Nephron progenitor cell (in vitro differentiated cells): ENCODE results near the gene PHC2.

Experiments used
- DNase-seq: peaks from one replicate; pipeline ENCODE4 v3.0.0; 2021
- H3K27ac Mint-ChIP-seq: 2 replicates; pipeline ENCODE4 v1.8.0; 2021; ENCODE audit warnings: mild to moderate bottlenecking, moderate library complexity, mixed read lengths
- H3K27me3 Mint-ChIP-seq: 2 replicates; pipeline ENCODE4 v1.8.0; 2021; ENCODE audit warnings: mild to moderate bottlenecking, low read depth, mixed read lengths; ENCODE audit not compliant: poor library complexity
- H3K36me3 Mint-ChIP-seq: 2 replicates; pipeline ENCODE4 v1.8.0; 2021; ENCODE audit warnings: low read depth, mixed read lengths
- H3K4me1 Mint-ChIP-seq: 2 replicates; pipeline ENCODE4 v1.8.0; 2021; ENCODE audit warnings: mixed read lengths
- H3K4me3 Mint-ChIP-seq: 2 replicates; pipeline ENCODE4 v1.8.0; 2021; ENCODE audit warnings: mild to moderate bottlenecking, moderate library complexity, mixed read lengths
- H3K9me3 Mint-ChIP-seq: 2 replicates; pipeline ENCODE4 v1.8.0; 2021; ENCODE audit warnings: mild to moderate bottlenecking, moderate library complexity, mixed read lengths
- TF ChIP-seq, protein P1 (sequence below): fragments of 200-600 bp; sonication (generic); IDR thresholded peaks from 2 replicates; pipeline ENCODE4 v1.5.0; 2021; ENCODE audit warnings: antibody characterized with exemption

PHC2 gene

DNA sequence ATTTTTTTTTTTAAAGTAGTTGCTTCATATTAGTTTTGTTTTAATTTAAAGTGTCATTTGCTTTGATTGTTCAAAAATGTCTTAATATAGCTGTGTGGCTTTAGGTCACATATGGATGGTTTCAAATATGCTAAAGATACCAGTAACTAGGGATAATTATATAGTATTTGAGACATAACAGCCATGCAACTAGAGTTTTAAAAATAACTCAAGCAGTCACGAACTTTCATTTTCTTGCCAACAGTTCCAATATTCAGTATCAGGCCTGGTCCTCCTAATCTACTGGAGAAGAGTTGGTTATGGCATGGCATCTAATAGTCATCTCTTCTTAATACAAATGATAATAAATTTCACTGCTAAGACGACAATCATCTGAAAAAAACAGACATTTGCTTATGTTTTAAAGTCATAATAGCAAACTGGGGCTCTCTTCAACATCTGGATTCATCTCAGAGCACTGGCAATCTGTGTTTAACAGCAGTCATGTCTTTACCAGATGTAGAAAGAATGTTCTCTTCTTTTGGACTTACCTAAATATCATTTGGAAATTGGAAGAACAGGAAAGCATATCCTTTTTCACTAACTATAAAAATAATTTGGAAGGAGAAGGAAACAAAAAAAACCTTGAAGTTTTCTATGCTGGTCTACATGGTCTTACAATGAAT is 85.9 kb downstream of the PHC2 start:
- Mint-ChIP-seq H3K4me1 (peaks cover 87% of the 10 kb centered on the region), H3K36me3 (peaks cover 19% of the 10 kb centered on the region), H3K27ac (no peak overlapping the region), H3K4me3 (no peak overlapping the region), H3K9me3 (no peaks in the 10 kb centered on the region), H3K27me3 (no peaks in the 10 kb centered on the region)
- TF ChIP-seq, protein P1, sequence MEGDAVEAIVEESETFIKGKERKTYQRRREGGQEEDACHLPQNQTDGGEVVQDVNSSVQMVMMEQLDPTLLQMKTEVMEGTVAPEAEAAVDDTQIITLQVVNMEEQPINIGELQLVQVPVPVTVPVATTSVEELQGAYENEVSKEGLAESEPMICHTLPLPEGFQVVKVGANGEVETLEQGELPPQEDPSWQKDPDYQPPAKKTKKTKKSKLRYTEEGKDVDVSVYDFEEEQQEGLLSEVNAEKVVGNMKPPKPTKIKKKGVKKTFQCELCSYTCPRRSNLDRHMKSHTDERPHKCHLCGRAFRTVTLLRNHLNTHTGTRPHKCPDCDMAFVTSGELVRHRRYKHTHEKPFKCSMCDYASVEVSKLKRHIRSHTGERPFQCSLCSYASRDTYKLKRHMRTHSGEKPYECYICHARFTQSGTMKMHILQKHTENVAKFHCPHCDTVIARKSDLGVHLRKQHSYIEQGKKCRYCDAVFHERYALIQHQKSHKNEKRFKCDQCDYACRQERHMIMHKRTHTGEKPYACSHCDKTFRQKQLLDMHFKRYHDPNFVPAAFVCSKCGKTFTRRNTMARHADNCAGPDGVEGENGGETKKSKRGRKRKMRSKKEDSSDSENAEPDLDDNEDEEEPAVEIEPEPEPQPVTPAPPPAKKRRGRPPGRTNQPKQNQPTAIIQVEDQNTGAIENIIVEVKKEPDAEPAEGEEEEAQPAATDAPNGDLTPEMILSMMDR = no peak
- no peak for DNase-seq

DNA sequence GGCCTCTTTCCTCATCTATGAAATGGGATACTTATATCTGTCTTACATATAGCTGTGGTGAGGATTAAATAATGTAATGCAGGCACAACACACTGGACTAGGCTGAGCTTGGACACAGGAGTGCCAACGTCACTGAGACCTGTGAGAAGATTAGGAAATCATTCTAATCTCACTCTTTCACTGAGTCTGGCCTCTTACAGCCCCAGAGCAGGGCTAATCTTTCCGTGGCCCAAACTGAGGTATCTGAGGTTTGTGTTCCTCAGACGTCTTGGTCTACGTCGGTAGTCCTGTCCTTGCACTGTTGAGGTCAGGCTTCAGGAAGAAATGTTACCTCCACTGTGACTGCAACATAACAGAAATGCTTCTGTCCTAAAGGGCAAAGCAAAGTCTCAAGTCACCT is 87.4 kb downstream of the PHC2 start:
- Mint-ChIP-seq H3K9me3 (no peaks in the 10 kb centered on the region), H3K27me3 (no peaks in the 10 kb centered on the region), H3K4me3 (peak overlapping the region; percentile 28), H3K36me3 (peaks cover 19% of the 10 kb centered on the region), H3K4me1 (peaks cover 99% of the 10 kb centered on the region), H3K27ac (peak overlapping the region; percentile 96)
- TF ChIP-seq, protein P1 = no peak
- DNase-seq = no peak

DNA sequence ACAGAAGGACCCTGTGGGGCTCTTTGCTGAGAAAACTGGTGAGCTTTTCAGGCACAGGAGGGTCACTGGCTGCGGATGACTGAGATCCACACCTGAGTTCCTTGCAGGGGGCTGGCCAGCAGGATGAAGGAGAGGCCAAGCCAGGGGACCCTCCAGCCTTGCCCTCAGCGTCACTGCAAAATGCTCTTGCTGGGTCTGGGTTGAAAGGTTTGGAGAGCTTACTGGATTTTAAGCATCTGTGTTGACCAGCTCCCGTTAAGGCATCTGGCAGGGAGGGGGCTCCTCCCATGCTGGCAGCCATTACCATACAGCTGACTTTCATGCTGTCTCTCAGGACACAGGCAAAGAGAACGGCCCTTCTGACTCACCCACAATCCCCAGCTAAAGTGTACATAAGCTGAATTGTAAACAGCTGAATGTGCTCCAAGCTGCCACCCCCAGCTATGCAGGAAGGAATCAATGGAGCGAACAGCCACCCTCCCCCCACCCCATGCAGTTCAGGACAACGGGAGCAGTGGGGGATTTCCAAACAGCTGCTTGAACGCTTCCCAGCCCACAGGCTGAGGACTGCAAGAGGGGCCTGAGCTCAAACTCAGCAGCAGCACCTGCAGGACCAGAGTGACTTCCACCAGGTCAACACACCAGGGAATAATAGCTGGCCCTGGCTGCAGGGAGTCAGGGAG is 88.7 kb downstream of the PHC2 start:
- peaks cover 99% of the 10 kb centered on the region for H3K4me1 Mint-ChIP-seq
- peak overlapping the region; percentile 90 for H3K27ac Mint-ChIP-seq
- peak; percentile 43 for DNase-seq
- no peaks in the 10 kb centered on the region for H3K9me3 Mint-ChIP-seq
- H3K36me3 Mint-ChIP-seq = peaks cover 25% of the 10 kb centered on the region
- H3K27me3 Mint-ChIP-seq = no peaks in the 10 kb centered on the region
- H3K4me3 Mint-ChIP-seq = peak overlapping the region; percentile 41
- TF ChIP-seq, protein P1 = no peak

DNA sequence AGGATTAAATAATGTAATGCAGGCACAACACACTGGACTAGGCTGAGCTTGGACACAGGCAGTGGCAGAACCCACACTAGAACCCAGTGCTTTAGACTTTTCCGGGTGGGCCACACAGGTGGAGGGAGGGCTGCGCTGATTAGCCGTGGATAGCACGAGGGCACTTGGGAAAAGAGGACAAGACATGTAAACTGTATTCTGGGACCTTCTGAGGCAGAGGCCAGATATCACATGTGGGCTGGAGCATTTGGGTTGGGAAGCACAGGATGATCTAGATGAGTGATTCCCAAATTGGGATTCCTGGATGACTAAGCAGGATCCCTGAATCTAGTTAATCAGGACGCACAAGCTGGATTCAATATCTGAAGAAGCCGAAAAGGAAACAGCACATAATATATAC is 89.7 kb downstream of the PHC2 start:
- no peak overlapping the region for H3K4me3 Mint-ChIP-seq
- no peaks in the 10 kb centered on the region for H3K27me3 Mint-ChIP-seq
- no peaks in the 10 kb centered on the region for H3K9me3 Mint-ChIP-seq
- TF ChIP-seq, protein P1 = no peak
- DNase-seq = no peak
- H3K27ac Mint-ChIP-seq = peak overlapping the region; percentile 18
- peaks cover 25% of the 10 kb centered on the region for H3K36me3 Mint-ChIP-seq
- peaks cover 97% of the 10 kb centered on the region for H3K4me1 Mint-ChIP-seq

DNA sequence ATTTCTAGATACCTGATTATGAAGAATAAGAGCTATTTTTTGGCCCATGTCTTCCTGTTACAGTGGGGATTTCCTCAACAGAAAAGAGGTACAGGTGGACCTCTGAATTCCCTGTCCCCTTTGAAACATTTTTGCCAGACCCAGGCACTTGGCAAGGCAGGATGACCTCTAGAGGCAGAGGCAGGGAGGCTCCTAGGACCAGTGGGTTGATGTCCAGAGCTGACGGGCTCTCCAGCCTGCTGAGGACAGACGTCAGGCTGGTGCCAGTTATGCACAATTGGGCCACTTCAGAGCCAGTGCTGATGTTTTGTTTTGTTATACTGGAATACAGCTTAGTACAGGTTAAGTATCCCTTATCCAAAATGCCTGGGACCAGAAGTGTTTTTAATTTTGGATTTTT is 91.5 kb downstream of the PHC2 start:
- no peak for DNase-seq
- no peaks in the 10 kb centered on the region for H3K9me3 Mint-ChIP-seq
- no peak overlapping the region for H3K4me3 Mint-ChIP-seq
- H3K27me3 Mint-ChIP-seq = no peaks in the 10 kb centered on the region
- H3K4me1 Mint-ChIP-seq = peaks cover 89% of the 10 kb centered on the region
- peaks cover 28% of the 10 kb centered on the region for H3K36me3 Mint-ChIP-seq
- TF ChIP-seq, protein P1 = no peak
- H3K27ac Mint-ChIP-seq = peak overlapping the region; percentile 96
